OCI-LY1 (cell line): ENCODE measurements around the gene NUTM2A.
"Not testable (repeated sequence)": the region's sequence is repeated elsewhere in the genome, so short reads cannot be mapped to it uniquely, and the experiment has no call there.

Experiments used
- H2AFZ ChIP-seq: fragments of 200-600 bp; sonication (generic), shearing (Covaris generic); 2 replicates; pipeline ENCODE4 v1.6.0; 2014; ENCODE audit warnings: antibody characterized with exemption, mild to moderate bottlenecking, low read length
- H3F3A ChIP-seq: fragments of 200-600 bp; sonication (generic), shearing (Covaris generic); 2 replicates; pipeline ENCODE4 v1.6.0; 2014; ENCODE audit warnings: mild to moderate bottlenecking, antibody characterized with exemption, low read length, moderate library complexity; ENCODE audit not compliant: insufficient read depth
- H3K27ac ChIP-seq: fragments of 200-600 bp; sonication (generic); 2 replicates; pipeline ENCODE4 v1.5.1; 2014; ENCODE audit warnings: low read length, mixed run types, mild to moderate bottlenecking, low read depth; ENCODE audit not compliant: poor library complexity, severe bottlenecking
- H3K27me3 ChIP-seq: fragments of 200-600 bp; sonication (generic); 2 replicates; pipeline ENCODE4 v1.6.0; 2014; ENCODE audit warnings: antibody characterized with exemption, mild to moderate bottlenecking, low read length, moderate library complexity; ENCODE audit not compliant: insufficient read depth
- H3K36me3 ChIP-seq: fragments of 200-600 bp; sonication (generic); 2 replicates; pipeline ENCODE4 v1.6.1; 2014; ENCODE audit warnings: mild to moderate bottlenecking, antibody characterized with exemption, low read length, moderate library complexity, mixed read lengths; ENCODE audit not compliant: insufficient read depth
- H3K4me1 ChIP-seq: fragments of 200-600 bp; sonication (generic); 2 replicates; pipeline ENCODE4 v1.5.1; 2014; ENCODE audit warnings: mild to moderate bottlenecking, low read length, moderate library complexity; ENCODE audit not compliant: insufficient read depth, severe bottlenecking
- H3K4me2 ChIP-seq: fragments of 200-600 bp; sonication (generic), shearing (Covaris generic); 2 replicates; pipeline ENCODE4 v1.6.1; 2014; ENCODE audit warnings: low read length
- H3K4me3 ChIP-seq: fragments of 200-600 bp; sonication (generic); 2 replicates; pipeline ENCODE4 v1.5.1; 2014; ENCODE audit warnings: low read length, low read depth, mild to moderate bottlenecking, mixed read lengths; ENCODE audit not compliant: poor library complexity, severe bottlenecking
- H3K79me2 ChIP-seq: fragments of 200-600 bp; shearing (Covaris generic); 2 replicates; pipeline ENCODE4 v1.6.1; 2016; ENCODE audit warnings: mixed run types, low read length, mixed read lengths; ENCODE audit not compliant: insufficient read depth
- H3K9ac ChIP-seq: fragments of 200-600 bp; sonication (generic), shearing (Covaris generic); 2 replicates; pipeline ENCODE4 v1.6.1; 2014; ENCODE audit warnings: mild to moderate bottlenecking, low read length, mixed read lengths
- H3K9me2 ChIP-seq: fragments of 200-600 bp; sonication (generic), shearing (Covaris generic); 2 replicates; pipeline ENCODE4 v1.6.1; 2014; ENCODE audit warnings: low read depth, mild to moderate bottlenecking, low read length, mixed read lengths
- H3K9me3 ChIP-seq: fragments of 200-600 bp; shearing (Covaris generic); 2 replicates; pipeline ENCODE4 v1.6.1; 2014; ENCODE audit warnings: low read length, mixed read lengths
- H4K20me1 ChIP-seq: fragments of 200-600 bp; sonication (generic), shearing (Covaris generic); 2 replicates; pipeline ENCODE4 v1.6.0; 2016; ENCODE audit warnings: mild to moderate bottlenecking, low read length; ENCODE audit not compliant: insufficient read depth

The NUTM2A gene

DNA sequence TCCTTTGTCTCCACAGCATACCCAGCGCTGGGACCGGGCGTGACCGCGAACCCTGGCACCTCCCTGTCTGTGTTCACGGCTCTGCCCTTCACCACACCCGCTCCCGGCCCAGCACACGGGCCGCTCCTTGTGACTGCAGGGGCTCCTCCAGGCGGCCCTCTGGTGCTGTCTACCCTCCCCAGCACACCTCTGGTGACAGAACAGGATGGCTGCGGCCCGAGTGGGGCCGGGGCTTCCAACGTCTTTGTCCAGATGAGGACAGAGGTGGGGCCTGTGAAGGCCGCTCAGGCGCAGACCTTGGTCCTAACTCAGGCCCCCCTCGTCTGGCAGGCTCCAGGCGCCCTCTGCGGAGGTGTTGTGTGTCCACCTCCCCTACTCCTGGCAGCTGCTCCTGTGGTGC, 3.0 kb downstream of the NUTM2A start:
- not testable (repeated sequence) for H3K4me2 ChIP-seq, H3K4me1 ChIP-seq, H3K27me3 ChIP-seq, H3K9me3 ChIP-seq, H3K4me3 ChIP-seq, H3F3A ChIP-seq, H3K79me2 ChIP-seq, H3K27ac ChIP-seq, H3K9ac ChIP-seq, H4K20me1 ChIP-seq, H2AFZ ChIP-seq, H3K9me2 ChIP-seq, H3K36me3 ChIP-seq

DNA sequence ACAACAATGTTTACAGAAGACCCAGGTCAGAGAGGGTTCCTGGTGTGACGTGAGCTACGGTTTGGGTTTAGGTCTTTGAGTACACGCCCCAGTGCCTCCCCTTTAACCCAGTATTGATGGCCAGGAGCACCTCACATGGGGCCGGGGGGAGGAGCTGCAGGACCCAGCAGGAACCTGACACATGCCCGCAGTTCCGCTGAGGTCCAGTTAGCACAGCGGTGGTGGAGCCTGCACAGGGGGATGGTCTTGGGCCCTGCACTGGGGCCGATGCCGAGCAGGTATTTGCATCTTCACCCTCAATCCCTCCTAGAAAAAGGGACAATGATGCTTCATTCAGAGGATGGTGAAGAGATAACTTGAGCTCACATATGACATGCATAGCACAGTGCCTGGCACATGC, 4.0 kb downstream of the NUTM2A start:
- H3K4me3 ChIP-seq, H3K36me3 ChIP-seq, H4K20me1 ChIP-seq, H3K9ac ChIP-seq, H3K79me2 ChIP-seq, H3K27ac ChIP-seq, H3K27me3 ChIP-seq, H3K9me2 ChIP-seq, H3K4me1 ChIP-seq, H3F3A ChIP-seq, H3K4me2 ChIP-seq, H2AFZ ChIP-seq, H3K9me3 ChIP-seq: not testable (repeated sequence)

DNA sequence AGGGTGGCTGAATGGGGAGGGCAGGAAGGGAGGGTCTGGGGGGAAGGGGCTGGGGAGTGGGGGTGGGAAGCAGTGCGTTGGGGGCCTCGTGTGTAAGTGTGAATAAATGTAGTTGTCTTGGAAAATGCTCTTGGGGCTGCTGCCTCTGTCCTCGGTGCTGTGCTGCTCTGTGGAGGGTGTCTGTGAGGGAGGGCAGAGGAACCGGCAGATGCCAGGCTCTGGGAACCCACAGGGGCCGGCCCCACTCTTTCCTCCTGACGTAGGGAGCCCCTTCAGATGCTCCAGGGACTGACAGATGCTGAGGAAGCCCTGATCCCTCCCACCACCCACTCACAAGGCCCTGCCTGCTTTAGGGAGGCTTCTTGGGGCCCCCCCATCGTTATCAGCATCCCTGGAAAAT, 9.6 kb downstream of the NUTM2A start:
- not testable (repeated sequence) for H3K36me3 ChIP-seq, H2AFZ ChIP-seq, H3K9me2 ChIP-seq, H3K4me3 ChIP-seq, H4K20me1 ChIP-seq, H3K79me2 ChIP-seq, H3K9me3 ChIP-seq, H3K9ac ChIP-seq, H3K27ac ChIP-seq, H3K4me1 ChIP-seq, H3F3A ChIP-seq, H3K27me3 ChIP-seq, H3K4me2 ChIP-seq

DNA sequence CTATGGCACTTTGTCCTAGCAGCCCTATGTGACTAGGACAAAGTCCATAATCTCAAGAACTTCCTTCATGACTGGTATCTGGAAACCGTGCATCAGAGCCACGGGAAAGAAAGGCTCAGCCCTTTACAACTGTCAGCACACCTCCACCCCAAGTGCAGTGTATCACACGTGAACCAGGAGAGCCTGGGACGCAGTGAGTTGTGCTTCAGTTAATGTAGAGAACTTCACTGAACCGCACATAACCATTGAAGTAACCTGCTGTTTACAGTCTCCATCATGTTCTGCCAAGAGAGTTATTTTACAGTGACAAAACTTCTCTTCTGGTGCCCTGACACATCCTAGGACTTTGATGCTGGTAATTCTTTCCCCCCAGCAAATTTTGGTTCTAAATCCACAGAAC, 12.0 kb downstream of the NUTM2A start:
- not testable (repeated sequence) for H3K9me2 ChIP-seq, H2AFZ ChIP-seq, H3F3A ChIP-seq, H3K9me3 ChIP-seq, H3K27ac ChIP-seq, H3K79me2 ChIP-seq, H3K4me2 ChIP-seq, H3K27me3 ChIP-seq, H3K9ac ChIP-seq, H4K20me1 ChIP-seq, H3K36me3 ChIP-seq, H3K4me3 ChIP-seq, H3K4me1 ChIP-seq

DNA sequence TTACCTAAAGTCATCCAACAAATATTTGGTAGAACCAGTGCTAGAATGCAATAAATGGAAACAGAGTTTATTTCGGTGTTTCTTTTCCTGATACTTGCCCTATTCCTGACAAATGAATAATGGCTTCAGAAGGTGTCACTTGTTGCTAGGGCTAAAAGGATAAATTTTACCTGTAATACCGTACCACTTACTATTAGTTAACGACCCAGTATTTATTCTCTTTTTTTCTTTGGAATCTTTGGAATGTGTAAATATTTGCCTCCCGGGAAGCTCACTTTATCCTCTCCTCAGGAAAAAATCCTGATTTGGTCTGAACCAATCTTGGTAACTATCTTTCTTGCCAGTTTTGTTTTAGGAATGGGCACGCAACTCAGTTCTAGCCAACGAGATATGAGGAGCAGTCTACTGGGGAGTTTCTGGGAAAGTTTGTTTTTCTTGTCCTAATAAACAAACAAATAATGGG, 14.1 kb downstream of the NUTM2A start:
- not testable (repeated sequence) for H2AFZ ChIP-seq, H3K9ac ChIP-seq, H3K27me3 ChIP-seq, H3F3A ChIP-seq, H4K20me1 ChIP-seq, H3K9me3 ChIP-seq, H3K4me1 ChIP-seq, H3K4me3 ChIP-seq, H3K79me2 ChIP-seq, H3K9me2 ChIP-seq, H3K4me2 ChIP-seq, H3K36me3 ChIP-seq, H3K27ac ChIP-seq

DNA sequence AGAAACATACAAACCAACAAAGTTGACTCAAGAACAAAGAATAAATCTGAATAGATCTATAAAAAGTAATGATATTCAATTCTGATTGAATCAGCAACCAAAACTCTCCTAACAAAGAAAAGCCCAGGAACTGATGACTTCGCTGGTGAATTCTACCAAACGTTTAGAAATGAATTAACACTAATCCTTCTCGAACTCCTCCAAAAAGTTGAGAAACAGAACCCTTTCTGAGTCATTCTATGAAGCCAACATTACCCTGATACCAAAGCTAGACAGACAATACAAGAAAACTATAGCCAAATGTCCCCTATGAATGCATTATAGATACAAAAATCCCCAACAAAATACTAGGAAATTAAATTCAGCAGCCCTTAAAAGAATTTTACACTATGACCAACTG, 16.9 kb downstream of the NUTM2A start:
- H3K4me1 ChIP-seq, H3F3A ChIP-seq, H3K9ac ChIP-seq, H3K27ac ChIP-seq, H3K36me3 ChIP-seq, H2AFZ ChIP-seq, H3K4me3 ChIP-seq, H3K79me2 ChIP-seq, H3K27me3 ChIP-seq, H3K9me3 ChIP-seq, H3K9me2 ChIP-seq, H4K20me1 ChIP-seq, H3K4me2 ChIP-seq: not testable (repeated sequence)

DNA sequence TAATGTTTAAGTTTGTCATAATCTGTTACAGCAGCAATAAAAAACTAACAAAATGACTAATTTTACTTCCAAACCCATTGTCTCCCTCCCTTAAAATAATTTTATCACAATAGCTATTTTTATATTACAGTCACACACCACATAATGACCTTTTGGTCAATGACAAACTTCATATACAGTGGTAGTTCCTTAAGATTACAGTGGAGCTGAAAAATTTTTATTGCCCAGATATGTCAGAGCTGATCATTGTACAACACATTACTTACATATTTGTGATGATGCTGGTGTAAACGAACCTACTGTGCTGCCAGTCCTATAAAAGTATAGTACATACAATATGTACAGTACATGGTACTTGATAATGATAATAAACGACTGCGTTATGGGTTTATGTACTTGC, 22.1 kb downstream of the NUTM2A start:
- H4K20me1 ChIP-seq, H3K36me3 ChIP-seq, H3K79me2 ChIP-seq, H3K9ac ChIP-seq, H3F3A ChIP-seq, H3K9me2 ChIP-seq, H2AFZ ChIP-seq, H3K9me3 ChIP-seq, H3K27me3 ChIP-seq, H3K27ac ChIP-seq, H3K4me1 ChIP-seq, H3K4me3 ChIP-seq, H3K4me2 ChIP-seq: not testable (repeated sequence)

DNA sequence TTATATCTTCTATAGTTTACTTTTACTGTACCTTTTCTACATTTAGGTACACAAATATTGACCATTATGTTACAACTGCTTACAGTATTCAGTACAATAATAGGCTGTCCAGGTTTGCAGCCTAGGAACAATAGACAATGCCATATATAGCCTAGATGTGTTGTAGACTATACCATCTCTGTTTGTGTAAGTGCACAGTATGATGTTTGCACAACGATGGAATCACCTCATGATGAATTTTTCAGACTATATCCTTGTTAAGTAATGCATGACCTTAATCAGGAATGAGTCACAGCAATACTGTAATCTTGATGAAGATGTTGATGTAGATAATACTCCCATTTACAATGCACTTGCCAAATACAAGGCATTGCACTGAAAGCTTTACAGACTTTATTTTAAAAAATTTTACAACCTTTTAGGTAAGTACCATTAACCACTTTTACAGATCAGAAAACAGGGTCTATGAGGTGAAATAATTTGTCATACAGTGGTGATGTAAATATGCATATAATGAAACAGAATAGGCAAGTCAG, 23.6 kb downstream of the NUTM2A start:
- not testable (repeated sequence) for H3K79me2 ChIP-seq

More for the DNA sequence above, 23.6 kb downstream of the NUTM2A start:
- not testable (repeated sequence) for H3K9me3 ChIP-seq, H3F3A ChIP-seq, H3K27me3 ChIP-seq, H3K27ac ChIP-seq, H3K36me3 ChIP-seq, H4K20me1 ChIP-seq, H3K9me2 ChIP-seq, H3K9ac ChIP-seq, H3K4me1 ChIP-seq, H2AFZ ChIP-seq, H3K4me3 ChIP-seq, H3K4me2 ChIP-seq
